Panc1 (cell line): ENCODE data around the gene CCDC141. TPM values are rescaled to one million over a fixed set of nuclear protein-coding genes. Genes with fewer than 3 reads are reported as not detected.

Experiments used
- ATAC-seq: fragments of 200-7000 bp; cut with Tn5 transposase; 2 replicates; pipeline ENCODE4 v1.9.1; 2020; ENCODE audit warnings: mild to moderate bottlenecking, moderate library complexity
- BruUV-seq: library from RNA; stranded (reverse); fragments of 400-500 nt; replicated peaks from 2 replicates; lab custom pipeline; 2021; lab: Mats Ljungman, UMichigan
- CTCF ChIA-PET: fragments of 300-600 bp; sonication (Branson Sonifier 250); formaldehyde crosslinking; loops from one replicate; lab custom pipeline; 2022; ENCODE audit warnings: antibody characterized with exemption; lab: Charles Lee
- POLR2A ChIA-PET: fragments of 300-600 bp; sonication (Branson Sonifier 250); formaldehyde crosslinking; loops from one replicate; lab custom pipeline; 2022; ENCODE audit warnings: antibody characterized with exemption; lab: Charles Lee
- DNase-seq: peaks from one replicate; pipeline ENCODE4 v3.0.0-alpha.2; 2010; ENCODE audit warnings: low read depth, low spot score
- H3K27ac ChIP-seq: 2 replicates; pipeline ENCODE4 v1.5.1; 2011; ENCODE audit warnings: mild to moderate bottlenecking, low read length, inconsistent platforms
- H3K27me3 ChIP-seq: fragments of 200-500 bp; sonication (Bioruptor generic); 2 replicates; pipeline ENCODE4 v1.6.0; 2014; ENCODE audit warnings: low read length, inconsistent platforms; ENCODE audit not compliant: control insufficient read depth, insufficient read depth
- H3K36me3 ChIP-seq: fragments of 200-500 bp; sonication (Bioruptor generic); 2 replicates; pipeline ENCODE4 v1.5.1; 2014; ENCODE audit warnings: inconsistent platforms, mild to moderate bottlenecking, low read length, moderate library complexity; ENCODE audit not compliant: control insufficient read depth, insufficient read depth
- H3K4me1 ChIP-seq: 2 replicates; pipeline ENCODE4 v1.5.1; 2011; ENCODE audit warnings: inconsistent platforms, mild to moderate bottlenecking, low read length, moderate library complexity; ENCODE audit not compliant: control insufficient read depth, insufficient read depth
- H3K4me3 ChIP-seq, 2 experiments: 2 replicates each; pipeline ENCODE4 v1.5.1; 2011 to 2012; ENCODE audit warnings: low read depth in 2 of 2, low read length in 2 of 2, mild to moderate bottlenecking in 2 of 2, inconsistent platforms in 1 of 2, moderate library complexity in 1 of 2
- H3K9me3 ChIP-seq: fragments of 200-500 bp; sonication (Bioruptor generic); 2 replicates; pipeline ENCODE4 v1.5.1; 2014; ENCODE audit warnings: low read depth, mild to moderate bottlenecking, inconsistent platforms, low read length, moderate library complexity; ENCODE audit not compliant: control insufficient read depth, insufficient read depth
- POLR2AphosphoS5 ChIP-seq: IDR thresholded peaks from 2 replicates; pipeline ENCODE4 v1.6.1; 2012; ENCODE audit warnings: mild to moderate bottlenecking, low read depth, low read length, moderate library complexity
- SIN3A ChIP-seq: IDR thresholded peaks from 2 replicates; pipeline ENCODE4 v1.6.1; 2012; ENCODE audit warnings: low read depth, mild to moderate bottlenecking, low read length, moderate library complexity, borderline replicate concordance; ENCODE audit not compliant: insufficient read depth
- TCF7L2 ChIP-seq: IDR thresholded peaks from 2 replicates; pipeline ENCODE4 v1.6.1; 2011; ENCODE audit warnings: mild to moderate bottlenecking, low read depth, low read length, inconsistent platforms
- in situ Hi-C: cut with HindIII; loops from 2 replicates; pipeline ENCODE4 v1.10.0; 2016; ENCODE audit warnings: low sequenced_read_pairs, low pct_unique_long_range_greater_than_20kb
- intact Hi-C: fragments of 100-400 bp; cut with micrococcal nuclease; formaldehyde crosslinking; loops from one replicate; pipeline ENCODE4 v1.10.0; 2022; ENCODE audit not compliant: unreplicated experiment
- total RNA-seq: library from RNA; stranded (reverse); gene quantifications from one replicate; pipeline ENCODE4 v1.2.1, GENCODE V29; 2021; ENCODE audit not compliant: unreplicated experiment
- TF ChIP-seq, protein P1 (sequence below): fragments of 450-650 bp; IDR thresholded peaks from 2 replicates; pipeline ENCODE4 v1.5.1; 2017; ENCODE audit warnings: mild to moderate bottlenecking
- TF ChIP-seq, protein P2 (sequence below), 2 experiments: IDR thresholded peaks; 2 replicates each; pipeline ENCODE4 v1.6.1; 2011 to 2012; ENCODE audit warnings: low read depth in 2 of 2, control low read depth in 1 of 2, low read length in 1 of 2, mild to moderate bottlenecking in 1 of 2, moderate library complexity in 1 of 2; ENCODE audit not compliant: insufficient read depth in 1 of 2

The CCDC141 gene
- total RNA-seq, 1 experiment from 2014 or later: 0.10 TPM

DNA sequence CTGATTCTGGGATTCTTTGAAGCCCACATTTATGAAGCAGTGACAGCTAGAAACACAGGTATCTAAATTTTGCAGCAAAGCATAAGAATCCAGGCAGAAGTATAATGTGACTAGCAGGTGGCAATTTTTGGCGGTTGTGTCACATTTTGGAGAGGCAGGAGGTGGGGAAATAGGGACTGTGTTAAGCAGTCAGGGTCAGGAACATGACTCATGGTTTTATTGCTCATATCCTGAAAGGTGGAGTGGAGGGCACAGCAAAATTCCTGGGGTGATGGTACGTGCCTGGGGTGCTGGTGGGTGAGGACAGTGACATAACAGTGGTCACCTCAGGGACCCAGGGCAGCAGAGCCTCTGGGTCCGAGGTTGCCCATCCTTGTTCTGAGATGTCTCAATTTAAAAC is 179.2 kb downstream of the CCDC141 start:
- ChIA-PET POLR2A (no interaction called here), CTCF (no interaction called here)
- in situ Hi-C loops: no loop called here
- no peak for TF ChIP-seq POLR2AphosphoS5
- TF ChIP-seq, protein P1, sequence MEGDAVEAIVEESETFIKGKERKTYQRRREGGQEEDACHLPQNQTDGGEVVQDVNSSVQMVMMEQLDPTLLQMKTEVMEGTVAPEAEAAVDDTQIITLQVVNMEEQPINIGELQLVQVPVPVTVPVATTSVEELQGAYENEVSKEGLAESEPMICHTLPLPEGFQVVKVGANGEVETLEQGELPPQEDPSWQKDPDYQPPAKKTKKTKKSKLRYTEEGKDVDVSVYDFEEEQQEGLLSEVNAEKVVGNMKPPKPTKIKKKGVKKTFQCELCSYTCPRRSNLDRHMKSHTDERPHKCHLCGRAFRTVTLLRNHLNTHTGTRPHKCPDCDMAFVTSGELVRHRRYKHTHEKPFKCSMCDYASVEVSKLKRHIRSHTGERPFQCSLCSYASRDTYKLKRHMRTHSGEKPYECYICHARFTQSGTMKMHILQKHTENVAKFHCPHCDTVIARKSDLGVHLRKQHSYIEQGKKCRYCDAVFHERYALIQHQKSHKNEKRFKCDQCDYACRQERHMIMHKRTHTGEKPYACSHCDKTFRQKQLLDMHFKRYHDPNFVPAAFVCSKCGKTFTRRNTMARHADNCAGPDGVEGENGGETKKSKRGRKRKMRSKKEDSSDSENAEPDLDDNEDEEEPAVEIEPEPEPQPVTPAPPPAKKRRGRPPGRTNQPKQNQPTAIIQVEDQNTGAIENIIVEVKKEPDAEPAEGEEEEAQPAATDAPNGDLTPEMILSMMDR: no peak
- TF ChIP-seq, protein P2, sequence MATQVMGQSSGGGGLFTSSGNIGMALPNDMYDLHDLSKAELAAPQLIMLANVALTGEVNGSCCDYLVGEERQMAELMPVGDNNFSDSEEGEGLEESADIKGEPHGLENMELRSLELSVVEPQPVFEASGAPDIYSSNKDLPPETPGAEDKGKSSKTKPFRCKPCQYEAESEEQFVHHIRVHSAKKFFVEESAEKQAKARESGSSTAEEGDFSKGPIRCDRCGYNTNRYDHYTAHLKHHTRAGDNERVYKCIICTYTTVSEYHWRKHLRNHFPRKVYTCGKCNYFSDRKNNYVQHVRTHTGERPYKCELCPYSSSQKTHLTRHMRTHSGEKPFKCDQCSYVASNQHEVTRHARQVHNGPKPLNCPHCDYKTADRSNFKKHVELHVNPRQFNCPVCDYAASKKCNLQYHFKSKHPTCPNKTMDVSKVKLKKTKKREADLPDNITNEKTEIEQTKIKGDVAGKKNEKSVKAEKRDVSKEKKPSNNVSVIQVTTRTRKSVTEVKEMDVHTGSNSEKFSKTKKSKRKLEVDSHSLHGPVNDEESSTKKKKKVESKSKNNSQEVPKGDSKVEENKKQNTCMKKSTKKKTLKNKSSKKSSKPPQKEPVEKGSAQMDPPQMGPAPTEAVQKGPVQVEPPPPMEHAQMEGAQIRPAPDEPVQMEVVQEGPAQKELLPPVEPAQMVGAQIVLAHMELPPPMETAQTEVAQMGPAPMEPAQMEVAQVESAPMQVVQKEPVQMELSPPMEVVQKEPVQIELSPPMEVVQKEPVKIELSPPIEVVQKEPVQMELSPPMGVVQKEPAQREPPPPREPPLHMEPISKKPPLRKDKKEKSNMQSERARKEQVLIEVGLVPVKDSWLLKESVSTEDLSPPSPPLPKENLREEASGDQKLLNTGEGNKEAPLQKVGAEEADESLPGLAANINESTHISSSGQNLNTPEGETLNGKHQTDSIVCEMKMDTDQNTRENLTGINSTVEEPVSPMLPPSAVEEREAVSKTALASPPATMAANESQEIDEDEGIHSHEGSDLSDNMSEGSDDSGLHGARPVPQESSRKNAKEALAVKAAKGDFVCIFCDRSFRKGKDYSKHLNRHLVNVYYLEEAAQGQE (IDR thresholded peaks at IDR 0.05; ENCODE audit: insufficient read depth in 1 of 2, low read depth in 2 of 2, low read length in 1 of 2): no peak
- TF ChIP-seq SIN3A: no peak
- TF ChIP-seq TCF7L2: no peak
- Histone ChIP-seq H3K9me3 (no peaks in the 10 kb centered on the region), H3K27ac (no peak overlapping the region), H3K27me3 (no peaks in the 10 kb centered on the region), H3K4me1 (no peaks in the 10 kb centered on the region), H3K36me3 (no peaks in the 10 kb centered on the region), H3K4me3 (no peak overlapping the region)
- DNase-seq: no peak
- intact Hi-C loops: no loop called here
- no TSS peak for BruUV-seq
- ATAC-seq: peak; percentile 66; the same call in 1 of the 2 replicates

DNA sequence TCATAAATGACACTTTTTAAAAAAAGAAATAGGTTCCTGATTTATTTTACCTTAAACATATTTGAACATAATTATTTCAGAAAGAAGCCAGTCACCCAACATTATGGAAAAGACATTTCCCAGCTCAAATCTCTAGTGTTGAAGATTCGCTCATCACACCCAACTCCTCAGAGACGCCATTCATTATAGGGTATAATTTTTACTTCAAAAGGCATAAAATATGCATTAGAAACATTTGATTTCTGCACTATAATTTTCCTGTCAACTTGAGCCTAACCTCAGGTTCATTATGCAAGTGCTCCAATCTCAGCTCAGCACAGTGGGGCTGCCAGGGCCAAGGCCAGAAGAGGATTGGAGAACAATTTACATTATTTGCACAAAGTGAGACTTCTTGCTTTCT is 183.9 kb downstream of the CCDC141 start:
- in situ Hi-C loops (no loop called here), intact Hi-C loops (no loop called here)
- CTCF ChIA-PET: no interaction called here
- no TSS peak for BruUV-seq
- H3K27ac ChIP-seq: no peak overlapping the region
- POLR2A ChIA-PET: interaction anchor here (0.6 kb wide), 1 partner anchor 12 kb away, joined by 4 read pairs; no protein-coding TSS in a partner anchor
- no peaks in the 10 kb centered on the region for H3K36me3 ChIP-seq
- no peaks in the 10 kb centered on the region for H3K27me3 ChIP-seq
- DNase-seq (no peak), ATAC-seq (no peak)
- H3K4me3 ChIP-seq: no peak overlapping the region
- TF ChIP-seq SIN3A: no peak
- TF ChIP-seq, protein P2 (IDR thresholded peaks at IDR 0.05; ENCODE audit: insufficient read depth in 1 of 2, low read depth in 2 of 2, low read length in 1 of 2): no peak
- TF ChIP-seq, protein P1: no peak
- TF ChIP-seq TCF7L2: no peak
- TF ChIP-seq POLR2AphosphoS5: no peak
- H3K9me3 ChIP-seq: no peaks in the 10 kb centered on the region
- no peaks in the 10 kb centered on the region for H3K4me1 ChIP-seq
